Right lobe of liver (tissue), 4 donors: ENCODE measurements around the gene ITGA2.

ENCODE experiments used
- POLR2A ChIP-seq: fragments of 450-650 bp; IDR thresholded peaks from one replicate; pipeline ENCODE4 v1.6.1; 2017; ENCODE audit warnings: antibody characterized with exemption, mild to moderate bottlenecking
- TF ChIP-seq, protein P1 (sequence below), 4 donors: fragments of 200-600 bp in 3 of 4; fragments of 450-650 bp in 1 of 4; IDR thresholded peaks; one replicate each; pipeline versions ENCODE4 v1.5.1 to v1.8.0; 2016 to 2022; ENCODE audit warnings: antibody characterized with exemption in 4 of 4, mild to moderate bottlenecking in 2 of 4
- donor health status: DM: no; HTN: no; CAD: no.
- donor health status: DM: no; HTN: no; CAD: no.
- donor health status: DM: no; HTN: yes; CAD: no.

DNA sequence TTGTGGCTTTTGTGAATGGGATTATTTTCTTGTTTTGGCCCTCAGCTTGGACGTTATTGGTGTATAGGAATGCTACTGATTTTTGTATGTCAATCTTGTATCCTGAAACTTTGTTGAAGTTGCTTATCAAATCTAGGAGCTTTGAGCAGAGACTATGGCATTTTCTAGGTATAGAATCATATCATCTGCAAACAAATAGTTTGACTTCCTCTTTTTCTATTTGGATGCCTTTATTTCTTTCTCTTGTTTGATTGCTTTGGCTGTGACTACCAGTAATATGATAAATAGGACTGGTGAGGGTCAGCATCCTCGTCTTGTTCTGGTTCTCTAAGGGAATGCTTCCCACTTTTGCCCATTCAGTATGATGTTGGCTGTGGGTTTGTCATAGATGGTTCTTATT lies 24.7 kb downstream of the ITGA2 start:
- TF ChIP-seq, protein P1, sequence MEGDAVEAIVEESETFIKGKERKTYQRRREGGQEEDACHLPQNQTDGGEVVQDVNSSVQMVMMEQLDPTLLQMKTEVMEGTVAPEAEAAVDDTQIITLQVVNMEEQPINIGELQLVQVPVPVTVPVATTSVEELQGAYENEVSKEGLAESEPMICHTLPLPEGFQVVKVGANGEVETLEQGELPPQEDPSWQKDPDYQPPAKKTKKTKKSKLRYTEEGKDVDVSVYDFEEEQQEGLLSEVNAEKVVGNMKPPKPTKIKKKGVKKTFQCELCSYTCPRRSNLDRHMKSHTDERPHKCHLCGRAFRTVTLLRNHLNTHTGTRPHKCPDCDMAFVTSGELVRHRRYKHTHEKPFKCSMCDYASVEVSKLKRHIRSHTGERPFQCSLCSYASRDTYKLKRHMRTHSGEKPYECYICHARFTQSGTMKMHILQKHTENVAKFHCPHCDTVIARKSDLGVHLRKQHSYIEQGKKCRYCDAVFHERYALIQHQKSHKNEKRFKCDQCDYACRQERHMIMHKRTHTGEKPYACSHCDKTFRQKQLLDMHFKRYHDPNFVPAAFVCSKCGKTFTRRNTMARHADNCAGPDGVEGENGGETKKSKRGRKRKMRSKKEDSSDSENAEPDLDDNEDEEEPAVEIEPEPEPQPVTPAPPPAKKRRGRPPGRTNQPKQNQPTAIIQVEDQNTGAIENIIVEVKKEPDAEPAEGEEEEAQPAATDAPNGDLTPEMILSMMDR (IDR thresholded peaks at IDR 0.05): no peak
- no peak for TF ChIP-seq POLR2A
